ENCODE measurements around the gene OGDH. TPM values are rescaled to one million over a fixed set of nuclear protein-coding genes. Genes with fewer than 3 reads are reported as not detected.

Gene OGDH
- total RNA-seq, 4 donors from 2014 or later: 88.3 to 246 (median 217) TPM

DNA sequence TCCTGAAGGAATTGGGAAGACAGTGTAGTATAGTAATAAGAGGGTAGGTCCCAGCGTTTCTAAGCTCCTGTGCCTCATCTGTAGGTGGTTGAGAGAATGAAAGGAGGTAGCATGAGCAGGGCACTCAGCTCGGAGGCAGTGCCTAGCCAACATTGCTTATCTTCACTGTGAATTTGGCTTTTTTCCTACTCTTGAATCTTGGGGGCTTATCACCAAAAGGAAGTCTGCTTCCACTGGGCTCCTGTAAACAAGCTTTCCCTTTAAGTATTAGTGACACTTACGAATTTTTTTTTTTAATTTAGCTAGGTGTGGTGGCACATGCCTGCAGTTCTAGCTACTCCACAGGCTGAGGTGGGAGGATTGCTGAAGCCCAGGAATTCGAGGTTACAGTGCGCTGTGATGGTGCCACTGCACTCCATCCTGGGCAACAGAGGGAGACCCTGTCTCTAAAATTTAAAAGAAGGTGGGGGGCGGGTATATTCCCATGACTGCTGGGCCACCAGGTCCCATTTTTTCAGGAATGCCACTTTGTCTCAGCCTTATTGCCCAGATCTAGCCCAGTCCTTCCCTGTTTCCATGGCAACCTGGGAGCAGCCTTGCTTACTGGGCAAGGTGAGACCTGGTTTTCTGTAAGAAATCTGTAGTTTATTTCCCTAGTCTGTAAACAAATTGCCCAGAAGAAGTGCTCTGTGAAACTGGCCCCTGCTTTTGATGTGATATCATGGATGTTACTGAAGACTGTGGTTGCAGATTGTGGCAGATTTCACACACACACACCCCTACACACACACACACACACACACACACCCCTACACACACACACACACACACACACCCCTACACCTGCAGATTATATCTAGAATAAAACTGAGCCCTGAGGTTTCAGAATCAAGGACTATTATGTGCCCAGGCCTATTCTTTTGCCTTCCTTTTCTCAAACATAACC is 19.4 kb downstream of the OGDH start:
- Histone ChIP-seq H3K36me3 (peaks cover 0 to 27% (median 0%) of the 10 kb centered on the region in 3 donors), H3K9me3 (no peaks in the 10 kb centered on the region), H3K4me3 (no peak overlapping the region), H3K4me1 (peaks cover 0 to 32% (median 10%) of the 10 kb centered on the region in 4 donors), H3K27me3 (no peaks in the 10 kb centered on the region), H3K27ac (peak overlapping the region in 1 of 4 donors; percentile 48)
- no peak for DNase-seq
- TF ChIP-seq, protein P1, sequence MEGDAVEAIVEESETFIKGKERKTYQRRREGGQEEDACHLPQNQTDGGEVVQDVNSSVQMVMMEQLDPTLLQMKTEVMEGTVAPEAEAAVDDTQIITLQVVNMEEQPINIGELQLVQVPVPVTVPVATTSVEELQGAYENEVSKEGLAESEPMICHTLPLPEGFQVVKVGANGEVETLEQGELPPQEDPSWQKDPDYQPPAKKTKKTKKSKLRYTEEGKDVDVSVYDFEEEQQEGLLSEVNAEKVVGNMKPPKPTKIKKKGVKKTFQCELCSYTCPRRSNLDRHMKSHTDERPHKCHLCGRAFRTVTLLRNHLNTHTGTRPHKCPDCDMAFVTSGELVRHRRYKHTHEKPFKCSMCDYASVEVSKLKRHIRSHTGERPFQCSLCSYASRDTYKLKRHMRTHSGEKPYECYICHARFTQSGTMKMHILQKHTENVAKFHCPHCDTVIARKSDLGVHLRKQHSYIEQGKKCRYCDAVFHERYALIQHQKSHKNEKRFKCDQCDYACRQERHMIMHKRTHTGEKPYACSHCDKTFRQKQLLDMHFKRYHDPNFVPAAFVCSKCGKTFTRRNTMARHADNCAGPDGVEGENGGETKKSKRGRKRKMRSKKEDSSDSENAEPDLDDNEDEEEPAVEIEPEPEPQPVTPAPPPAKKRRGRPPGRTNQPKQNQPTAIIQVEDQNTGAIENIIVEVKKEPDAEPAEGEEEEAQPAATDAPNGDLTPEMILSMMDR (IDR thresholded peaks at IDR 0.05): no peak
- TF ChIP-seq POLR2A (IDR thresholded peaks at IDR 0.05): no peak

DNA sequence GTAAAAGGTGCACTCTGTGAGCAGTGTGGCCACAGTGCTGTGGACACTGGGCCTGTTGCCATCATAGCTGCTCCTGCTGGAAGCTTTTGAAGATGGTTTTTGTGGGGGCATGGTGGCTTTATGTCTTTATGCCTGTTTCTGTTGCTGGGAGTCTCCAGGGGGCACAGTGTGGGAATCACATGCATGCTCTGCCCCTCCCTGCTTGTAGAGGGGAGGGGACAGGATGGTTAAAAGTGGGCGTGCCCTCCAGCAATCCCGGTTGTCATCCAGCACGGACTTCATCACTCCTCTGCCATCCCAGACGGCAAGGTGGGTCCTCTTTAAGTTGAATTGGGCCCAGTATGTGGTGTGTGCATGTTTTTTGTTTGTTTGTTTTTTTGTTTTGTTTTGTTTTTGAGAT is 20.2 kb downstream of the OGDH start:
- H3K27me3 ChIP-seq: no peaks in the 10 kb centered on the region
- H3K27ac ChIP-seq: peak overlapping the region in 1 of 4 donors; percentile 48
- peaks cover 0 to 27% (median 0%) of the 10 kb centered on the region in 3 donors for H3K36me3 ChIP-seq
- DNase-seq: no peak
- no peak overlapping the region for H3K4me3 ChIP-seq
- peaks cover 0 to 32% (median 14%) of the 10 kb centered on the region in 4 donors for H3K4me1 ChIP-seq
- no peaks in the 10 kb centered on the region for H3K9me3 ChIP-seq
- no peak for TF ChIP-seq POLR2A (IDR thresholded peaks at IDR 0.05)
- TF ChIP-seq, protein P1 (IDR thresholded peaks at IDR 0.05): no peak

DNA sequence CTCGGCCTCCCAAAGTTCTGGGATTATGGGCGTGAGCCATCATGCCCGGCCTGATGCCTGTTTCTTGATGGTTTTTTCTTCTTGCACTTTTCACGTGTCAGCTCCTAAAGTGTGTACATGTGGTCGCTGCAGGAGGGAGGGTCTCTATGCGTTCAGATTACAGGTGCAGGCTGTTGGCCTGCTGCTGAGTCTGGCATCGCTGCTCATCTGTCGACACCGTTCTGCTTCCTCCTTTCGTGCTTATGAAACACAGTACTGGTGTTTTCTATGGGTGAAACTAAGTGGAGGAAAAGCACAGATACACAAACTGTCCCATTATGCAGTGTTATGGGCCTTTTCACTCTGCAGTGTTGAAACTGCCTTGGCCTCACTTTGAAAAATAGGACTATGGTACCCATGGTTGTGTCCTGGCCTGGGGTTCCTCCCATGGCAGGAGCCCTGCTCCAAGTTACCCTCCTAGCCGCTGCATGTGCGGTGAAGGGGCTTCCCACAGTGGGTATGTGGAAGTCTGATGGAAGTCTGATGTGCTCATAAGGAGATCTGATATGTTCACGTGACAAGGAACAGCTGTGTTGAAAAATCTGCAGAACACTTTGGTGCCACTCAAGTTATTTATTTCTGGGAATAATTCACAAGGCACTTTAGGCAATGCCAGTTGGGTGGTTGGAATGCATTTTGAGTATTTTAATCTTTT is 23.5 kb downstream of the OGDH start:
- TF ChIP-seq, protein P1 (IDR thresholded peaks at IDR 0.05): no peak
- TF ChIP-seq POLR2A (IDR thresholded peaks at IDR 0.05): no peak
- H3K36me3 ChIP-seq: peaks cover 0 to 21% (median 0%) of the 10 kb centered on the region in 3 donors

DNA sequence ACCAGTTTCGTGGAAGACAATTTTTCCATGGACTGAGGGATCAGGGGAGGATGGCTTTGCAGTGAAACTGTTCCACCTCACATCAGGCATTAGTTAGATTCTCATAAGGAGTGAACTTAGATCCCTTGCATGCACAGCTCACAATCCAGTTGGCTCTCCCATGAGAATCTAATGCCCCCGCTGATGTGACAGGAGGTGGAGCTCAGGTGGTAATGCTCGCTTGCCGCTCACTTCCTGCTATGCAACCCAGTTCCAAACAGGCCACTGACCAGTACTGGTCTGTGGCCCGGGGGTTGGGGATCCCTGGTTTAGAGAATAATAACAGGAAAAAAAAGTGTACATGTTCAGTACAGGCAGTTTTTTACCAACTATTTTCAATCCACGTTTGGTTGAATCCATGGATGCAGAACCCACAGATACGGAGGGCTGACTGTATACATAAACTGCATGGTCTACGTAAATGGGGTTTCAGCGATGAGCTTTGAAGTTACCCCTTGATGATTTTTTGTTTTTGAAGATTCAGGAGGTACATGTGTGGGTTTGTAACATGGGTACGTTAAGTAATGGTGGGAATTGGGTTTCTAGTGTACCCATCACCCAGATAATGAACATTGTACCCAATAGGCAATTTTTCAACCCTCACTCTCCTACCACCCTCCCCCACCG is 24.5 kb downstream of the OGDH start:
- peaks cover 4 to 57% (median 30%) of the 10 kb centered on the region in 4 donors for H3K4me1 ChIP-seq
- H3K4me3 ChIP-seq: no peak overlapping the region
- DNase-seq: peak in 1 of 3 donors; percentile 44
- TF ChIP-seq, protein P1 (IDR thresholded peaks at IDR 0.05): no peak
- TF ChIP-seq POLR2A (IDR thresholded peaks at IDR 0.05): no peak
- H3K27me3 ChIP-seq: no peaks in the 10 kb centered on the region
- H3K36me3 ChIP-seq: peaks cover 0 to 11% (median 0%) of the 10 kb centered on the region in 3 donors
- H3K27ac ChIP-seq: peak overlapping the region; percentile 83 to 93 (median 90)
- H3K9me3 ChIP-seq: no peaks in the 10 kb centered on the region

More for the DNA sequence above, 23.5 kb downstream of the OGDH start:
- no peaks in the 10 kb centered on the region for H3K9me3 ChIP-seq
- no peak overlapping the region for H3K4me3 ChIP-seq
- DNase-seq: peak in 2 of 3 donors; percentile 56 to 67
- H3K27me3 ChIP-seq: no peaks in the 10 kb centered on the region
- peak overlapping the region; percentile 83 to 93 (median 90) for H3K27ac ChIP-seq
- H3K4me1 ChIP-seq: peaks cover 4 to 50% (median 26%) of the 10 kb centered on the region in 4 donors

DNA sequence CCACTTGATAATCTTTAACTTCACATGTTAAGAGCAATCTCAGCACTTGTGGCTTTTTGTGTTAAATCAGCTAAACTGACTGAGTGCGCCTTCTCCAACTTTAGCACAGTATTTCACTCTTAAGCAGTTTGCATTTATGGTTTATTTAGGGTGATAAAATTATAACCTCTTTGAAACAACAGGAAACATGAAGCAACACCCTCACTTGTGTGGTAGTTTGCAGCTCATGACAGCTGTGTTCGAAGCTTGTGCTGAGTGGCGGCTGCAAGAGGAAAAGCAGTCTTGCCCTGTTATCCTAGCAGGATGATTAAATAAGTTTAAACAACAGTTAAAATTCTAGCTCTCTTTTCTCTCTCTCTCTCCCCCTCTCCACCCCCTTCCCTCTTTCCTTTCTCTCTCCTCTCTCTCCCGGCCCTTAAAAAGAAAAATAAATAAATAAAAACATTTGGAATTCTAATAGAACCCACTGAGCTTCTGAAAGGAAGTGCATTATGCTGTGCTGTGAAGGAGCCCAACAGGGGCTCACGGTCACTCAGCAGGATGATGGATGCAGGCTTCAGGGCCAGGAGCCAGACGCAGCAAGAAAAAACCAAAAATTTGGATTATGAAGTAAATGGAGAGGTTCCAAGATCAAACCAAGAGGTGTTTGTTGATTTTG is 25.2 kb downstream of the OGDH start:
- no peak for DNase-seq
- TF ChIP-seq POLR2A (IDR thresholded peaks at IDR 0.05): no peak
- TF ChIP-seq, protein P1 (IDR thresholded peaks at IDR 0.05): peak in 1 of 6 experiments; percentile 7
- H3K4me1 ChIP-seq: peaks cover 4 to 64% (median 34%) of the 10 kb centered on the region in 4 donors
- H3K27me3 ChIP-seq: no peaks in the 10 kb centered on the region
- H3K27ac ChIP-seq: peak overlapping the region; percentile 83 to 93 (median 90)
- H3K4me3 ChIP-seq: no peak overlapping the region
- H3K36me3 ChIP-seq: peaks cover 0 to 6% (median 0%) of the 10 kb centered on the region in 3 donors
- no peaks in the 10 kb centered on the region for H3K9me3 ChIP-seq

Data from Peyer's patch (tissue), 4 donors.